GM23248 (cell line): ENCODE data around the gene SUN5. TPM values are rescaled to one million over a fixed set of nuclear protein-coding genes. Genes with fewer than 3 reads are reported as not detected.
"Not testable (repeated sequence)": the region's sequence is repeated elsewhere in the genome, so short reads cannot be mapped to it uniquely, and the experiment has no call there.

Experiments used
- DNase-seq: peaks from one replicate; pipeline ENCODE4 v3.0.0-alpha.2; 2015
- H2AFZ ChIP-seq: fragments of 200-600 bp; sonication (generic); 2 replicates; pipeline ENCODE4 v1.6.1; 2016; ENCODE audit warnings: antibody characterized with exemption
- H3F3A ChIP-seq: fragments of 200-600 bp; sonication (generic); 2 replicates; pipeline ENCODE4 v1.6.1; 2016; ENCODE audit warnings: mild to moderate bottlenecking, antibody characterized with exemption, mixed run types; ENCODE audit not compliant: insufficient read depth
- H3K27ac ChIP-seq: fragments of 200-600 bp; sonication (generic); 2 replicates; pipeline ENCODE4 v1.5.1; 2016; ENCODE audit warnings: mild to moderate bottlenecking
- H3K27me3 ChIP-seq: fragments of 200-600 bp; sonication (generic); replicated peaks from 2 replicates; pipeline ENCODE4 v1.6.1; 2016; ENCODE audit warnings: mild to moderate bottlenecking; ENCODE audit not compliant: insufficient read depth
- H3K36me3 ChIP-seq: fragments of 200-600 bp; sonication (generic); 2 replicates; pipeline ENCODE4 v1.6.1; 2016; ENCODE audit warnings: low read depth, mild to moderate bottlenecking
- H3K4me1 ChIP-seq: fragments of 200-600 bp; sonication (generic); 2 replicates; pipeline ENCODE4 v1.6.1; 2016; ENCODE audit warnings: mild to moderate bottlenecking; ENCODE audit not compliant: insufficient read depth
- H3K4me2 ChIP-seq: fragments of 200-600 bp; sonication (generic); one replicate; pipeline ENCODE4 v1.6.1; 2016; ENCODE audit warnings: mild to moderate bottlenecking; ENCODE audit not compliant: unreplicated experiment
- H3K4me3 ChIP-seq: fragments of 200-600 bp; sonication (generic); 2 replicates; pipeline ENCODE4 v1.5.1; 2016; ENCODE audit warnings: mild to moderate bottlenecking
- H3K79me2 ChIP-seq: fragments of 200-600 bp; sonication (generic); 2 replicates; pipeline ENCODE4 v1.6.1; 2016; ENCODE audit warnings: mild to moderate bottlenecking; ENCODE audit not compliant: insufficient read depth
- H3K9ac ChIP-seq: fragments of 200-600 bp; sonication (generic); 2 replicates; pipeline ENCODE4 v1.6.1; 2016; ENCODE audit warnings: mild to moderate bottlenecking
- H3K9me2 ChIP-seq: fragments of 200-600 bp; sonication (generic); 2 replicates; pipeline ENCODE4 v1.6.1; 2016; ENCODE audit warnings: mixed run types, mild to moderate bottlenecking, moderate library complexity; ENCODE audit not compliant: insufficient read depth
- H3K9me3 ChIP-seq: fragments of 200-600 bp; sonication (generic); one replicate; pipeline ENCODE4 v1.6.1; 2017; ENCODE audit warnings: low read depth
- H4K20me1 ChIP-seq: fragments of 200-600 bp; sonication (generic); 2 replicates; pipeline ENCODE4 v1.6.0; 2016; ENCODE audit not compliant: insufficient read depth
- EZH2 ChIP-seq: fragments of 200-600 bp; sonication (generic); IDR thresholded peaks from 2 replicates; pipeline ENCODE4 v1.6.1; 2018; ENCODE audit warnings: antibody characterized with exemption, mild to moderate bottlenecking; ENCODE audit not compliant: insufficient read depth, poor library complexity, severe bottlenecking
- EZH2phosphoT487 ChIP-seq: fragments of 200-600 bp; sonication (generic); IDR thresholded peaks from 2 replicates; pipeline ENCODE4 v1.6.1; 2018; ENCODE audit warnings: antibody characterized with exemption, moderate library complexity, mild to moderate bottlenecking, low read depth; ENCODE audit not compliant: insufficient read depth
- WGBS, 2 experiments: methylation state at CpG; one replicate each; pipeline ENCODE4 v1.1.6; 2015 to 2017; ENCODE audit warnings: low lambda C conversion rate in 2 of 2, low coverage in 1 of 2; ENCODE audit errors: missing lambda C conversion rate in 2 of 2; 5-methylcytosine and 5-hydroxymethylcytosine counted together
- in situ Hi-C: fragments of 300-500 bp; cut with MboI; formaldehyde crosslinking; loops from 2 replicates; pipeline ENCODE4 v1.15.0; 2020
- polyA plus RNA-seq: library from polyadenylated mRNA; unstranded; fragments of >200 nt; fragmentation: Nextera tagmentation; extraction: Ambion mirVana; gene quantifications from 2 replicates; pipeline ENCODE4 v1.2.1, GENCODE V29; 2016
- total RNA-seq: library from RNA; depleted of rRNA; stranded (reverse); fragments of >200 nt; shearing (Covaris generic); gene quantifications from 2 replicates; pipeline ENCODE4 v1.2.3, GENCODE V29; 2014

Gene SUN5
- total and polyA plus RNA-seq, 2 experiments from 2014 or later = not detected

GRCh38 chr20:32959351-32960221 lies 44.6 kb downstream of the SUN5 start:
- Histone ChIP-seq H3K9me2 (no peaks in the 10 kb centered on the region), H3F3A (no peaks in the 10 kb centered on the region), H3K4me1 (no peaks in the 10 kb centered on the region), H2AFZ (no peak overlapping the region), H3K4me3 (no peak overlapping the region), H3K36me3 (no peaks in the 10 kb centered on the region), H3K9me3 (no peaks in the 10 kb centered on the region), H3K79me2 (no peaks in the 10 kb centered on the region), H3K27me3 (peaks cover 13% of the 10 kb centered on the region), H3K27ac (no peak overlapping the region), H4K20me1 (no peaks in the 10 kb centered on the region), H3K9ac (no peak overlapping the region), H3K4me2 (no peak overlapping the region)
- WGBS, 2 experiments = 48 to 49% methylated on average over 14 of the region's 14 CpGs
- no peak for DNase-seq
- in situ Hi-C loops = no loop called here
- TF ChIP-seq EZH2 = no peak
- TF ChIP-seq EZH2phosphoT487 = no peak

- in situ Hi-C loops = no loop called here
- no peaks in the 10 kb centered on the region for H3F3A ChIP-seq
- H3K4me3 ChIP-seq = no peak overlapping the region
- no peaks in the 10 kb centered on the region for H4K20me1 ChIP-seq
- no peak overlapping the region for H3K27ac ChIP-seq
- H3K9me3 ChIP-seq = no peaks in the 10 kb centered on the region
- H3K9ac ChIP-seq = no peak overlapping the region
- H3K9me2 ChIP-seq = no peaks in the 10 kb centered on the region
- no peak overlapping the region for H2AFZ ChIP-seq
- H3K27me3 ChIP-seq = peaks cover 3% of the 10 kb centered on the region; the same call in 1 of the 2 replicates
- H3K36me3 ChIP-seq = no peaks in the 10 kb centered on the region
- no peak overlapping the region for H3K4me2 ChIP-seq
- no peaks in the 10 kb centered on the region for H3K4me1 ChIP-seq
- no peak for DNase-seq
- H3K79me2 ChIP-seq = no peaks in the 10 kb centered on the region
- TF ChIP-seq EZH2phosphoT487 (no peak), EZH2 (no peak)
Measured at GRCh38 chr20:32958574-32958973, 45.7 kb downstream of the SUN5 start.

GRCh38 chr20:32957459-32957858 lies 46.8 kb downstream of the SUN5 start:
- Histone ChIP-seq H3K4me3 (no peak overlapping the region), H3K9me3 (no peaks in the 10 kb centered on the region), H4K20me1 (no peaks in the 10 kb centered on the region), H3K27ac (no peak overlapping the region), H2AFZ (no peak overlapping the region), H3K9me2 (no peaks in the 10 kb centered on the region), H3K9ac (no peak overlapping the region), H3K36me3 (no peaks in the 10 kb centered on the region), H3F3A (no peaks in the 10 kb centered on the region), H3K4me1 (no peaks in the 10 kb centered on the region), H3K27me3 (peaks cover 6% of the 10 kb centered on the region; the same call in 1 of the 2 replicates), H3K79me2 (no peaks in the 10 kb centered on the region), H3K4me2 (no peak overlapping the region)
- WGBS, 2 experiments = 23 to 42% methylated on average over 5 of the region's 5 CpGs
- no peak for DNase-seq
- TF ChIP-seq EZH2phosphoT487 = no peak
- TF ChIP-seq EZH2 = no peak
- in situ Hi-C loops = no loop called here

- H4K20me1 ChIP-seq, H3K79me2 ChIP-seq, H3K4me1 ChIP-seq, H3K27ac ChIP-seq, H3F3A ChIP-seq, H3K9ac ChIP-seq, H3K36me3 ChIP-seq, in situ Hi-C loops, H3K9me3 ChIP-seq, H2AFZ ChIP-seq, H3K4me2 ChIP-seq, H3K4me3 ChIP-seq, DNase-seq, H3K9me2 ChIP-seq: not testable (repeated sequence)
- peaks cover 66% of the 10 kb centered on the region for H3K27me3 ChIP-seq
- WGBS, 2 experiments = 3 to 11% methylated on average over 4 of the region's 4 CpGs
Measured at GRCh38 chr20:32950539-32950938, 53.7 kb downstream of the SUN5 start.

- H3K9ac ChIP-seq = no peak overlapping the region
- H3K27ac ChIP-seq = no peak overlapping the region
- TF ChIP-seq EZH2phosphoT487 = no peak
- TF ChIP-seq EZH2 = no peak
- H3K9me3 ChIP-seq = no peaks in the 10 kb centered on the region
- H4K20me1 ChIP-seq = no peaks in the 10 kb centered on the region
- H3K9me2 ChIP-seq = no peaks in the 10 kb centered on the region
- in situ Hi-C loops = no loop called here
- H3K4me2 ChIP-seq = no peak overlapping the region
- H3K4me1 ChIP-seq = no peaks in the 10 kb centered on the region
- no peak overlapping the region for H2AFZ ChIP-seq
- no peaks in the 10 kb centered on the region for H3F3A ChIP-seq
- no peak overlapping the region for H3K4me3 ChIP-seq
- no peak for DNase-seq
- no peaks in the 10 kb centered on the region for H3K36me3 ChIP-seq
- no peaks in the 10 kb centered on the region for H3K79me2 ChIP-seq
- H3K27me3 ChIP-seq = peaks cover 52% of the 10 kb centered on the region
- WGBS, 2 experiments = 14 to 33% methylated on average over 1 of the region's 1 CpG
Measured at GRCh38 chr20:32946629-32947028, 57.6 kb downstream of the SUN5 start.
